IMR-90 (cell line): ENCODE data around the gene GNB5. TPM values are rescaled to one million over a fixed set of nuclear protein-coding genes. Genes with fewer than 3 reads are reported as not detected.

Experiments
- ATAC-seq: fragments of 200-7000 bp; cut with Tn5 transposase; 2 replicates; pipeline ENCODE4 v1.9.1; 2020; ENCODE audit warnings: low read depth, mild to moderate bottlenecking, moderate library complexity
- BruUV-seq: library from RNA; stranded (reverse); fragments of 400-500 nt; replicated peaks from 2 replicates; lab custom pipeline; 2021; lab: Mats Ljungman, UMichigan
- CTCF ChIA-PET: fragments of 300-600 bp; formaldehyde crosslinking; extraction: SDS; loops from one replicate; lab custom pipeline; 2021; ENCODE audit warnings: antibody characterized with exemption; lab: Yijun Ruan, JAX
- POLR2A ChIA-PET: fragments of 300-600 bp; sonication (Branson Sonifier 250); formaldehyde crosslinking; loops from one replicate; lab custom pipeline; 2022; ENCODE audit warnings: antibody characterized with exemption; ENCODE audit not compliant: unreplicated experiment; lab: Charles Lee
- DNase-seq: peaks from one replicate; pipeline ENCODE4 v3.0.0; 2013
- H2AFZ ChIP-seq: replicated peaks from 2 replicates; pipeline ENCODE3; 2013; ENCODE audit warnings: low read length, mild to moderate bottlenecking; ENCODE audit not compliant: poor library complexity
- H2AK5ac ChIP-seq: 2 replicates; pipeline ENCODE4 v1.6.1; 2013; ENCODE audit warnings: low read depth, low read length, inconsistent platforms
- H2AK9ac ChIP-seq: replicated peaks from 2 replicates; pipeline ENCODE3; 2013; ENCODE audit warnings: mild to moderate bottlenecking, low read depth, low read length, moderate library complexity; ENCODE audit not compliant: poor library complexity
- H2BK120ac ChIP-seq: 2 replicates; pipeline ENCODE4 v1.6.1; 2013; ENCODE audit warnings: low read depth, low read length, inconsistent platforms
- H2BK15ac ChIP-seq: 3 replicates; pipeline ENCODE4 v1.6.1; 2013; ENCODE audit warnings: low read depth, low read length, inconsistent platforms
- H2BK20ac ChIP-seq: 2 replicates; pipeline ENCODE4 v1.6.1; 2013; ENCODE audit warnings: low read depth, mild to moderate bottlenecking, inconsistent platforms, low read length, moderate library complexity
- H2BK5ac ChIP-seq: 2 replicates; pipeline ENCODE4 v1.6.1; 2013; ENCODE audit warnings: mild to moderate bottlenecking, low read depth, low read length, inconsistent platforms; ENCODE audit not compliant: poor library complexity, severe bottlenecking
- H3K14ac ChIP-seq: replicated peaks from 2 replicates; pipeline ENCODE4 v1.6.1; 2013; ENCODE audit warnings: low read depth, low read length, inconsistent platforms
- H3K18ac ChIP-seq: 2 replicates; pipeline ENCODE4 v1.6.1; 2013; ENCODE audit warnings: low read depth, low read length, control low read depth
- H3K23ac ChIP-seq: 2 replicates; pipeline ENCODE4 v1.6.1; 2013; ENCODE audit warnings: low read depth, low read length, inconsistent platforms
- H3K27ac ChIP-seq: 2 replicates; pipeline ENCODE4 v1.5.1; 2013; ENCODE audit warnings: mild to moderate bottlenecking, control low read depth, low read length; ENCODE audit not compliant: insufficient read depth
- H3K27me3 ChIP-seq: 2 replicates; pipeline ENCODE4 v1.6.1; 2013; ENCODE audit warnings: low read length; ENCODE audit not compliant: control insufficient read depth, insufficient read depth
- H3K36me3 ChIP-seq: 2 replicates; pipeline ENCODE4 v1.6.1; 2013; ENCODE audit warnings: low read length, mixed read lengths; ENCODE audit not compliant: control insufficient read depth, insufficient read depth
- H3K4ac ChIP-seq: 2 replicates; pipeline ENCODE4 v1.6.1; 2013; ENCODE audit warnings: low read depth, low read length, inconsistent platforms
- H3K4me1 ChIP-seq: 2 replicates; pipeline ENCODE4 v1.6.1; 2013; ENCODE audit warnings: low read length, mixed read lengths; ENCODE audit not compliant: control insufficient read depth, insufficient read depth
- H3K4me2 ChIP-seq: 2 replicates; pipeline ENCODE4 v1.6.1; 2013; ENCODE audit warnings: low read depth, mild to moderate bottlenecking, control low read depth, low read length, moderate library complexity
- H3K4me3 ChIP-seq: 2 replicates; pipeline ENCODE4 v1.5.1; 2013; ENCODE audit warnings: low read depth, mild to moderate bottlenecking, control low read depth, low read length, moderate library complexity; ENCODE audit not compliant: insufficient read depth
- H3K56ac ChIP-seq: 2 replicates; pipeline ENCODE4 v1.6.1; 2013; ENCODE audit warnings: low read length, inconsistent platforms; ENCODE audit not compliant: insufficient read depth; ENCODE audit errors: extremely low read depth
- H3K79me1 ChIP-seq, 2 experiments: 2 replicates each; pipeline ENCODE4 v1.6.1; 2013; ENCODE audit warnings: low read length in 2 of 2, inconsistent platforms in 1 of 2, low read depth in 1 of 2
- H3K9ac ChIP-seq: 2 replicates; pipeline ENCODE4 v1.6.1; 2013; ENCODE audit warnings: low read depth, low read length, control low read depth
- H3K9me1 ChIP-seq: 2 replicates; pipeline ENCODE4 v1.6.1; 2013; ENCODE audit warnings: low read length, inconsistent platforms; ENCODE audit not compliant: insufficient read depth
- H3K9me3 ChIP-seq: 2 replicates; pipeline ENCODE4 v1.6.1; 2013; ENCODE audit warnings: low read length; ENCODE audit not compliant: control insufficient read depth, insufficient read depth
- H4K20me1 ChIP-seq: 2 replicates; pipeline ENCODE4 v1.6.1; 2013; ENCODE audit warnings: low read length, inconsistent platforms; ENCODE audit not compliant: insufficient read depth
- H4K5ac ChIP-seq: 2 replicates; pipeline ENCODE4 v1.6.1; 2013; ENCODE audit warnings: mild to moderate bottlenecking, low read depth, low read length, control low read depth
- H4K8ac ChIP-seq, 2 experiments: 2 replicates each; pipeline ENCODE4 v1.6.1; 2013; ENCODE audit warnings: low read depth in 2 of 2, low read length in 2 of 2, control low read depth in 1 of 2, inconsistent platforms in 1 of 2
- H4K91ac ChIP-seq: 2 replicates; pipeline ENCODE4 v1.6.1; 2013; ENCODE audit warnings: low read depth, low read length, inconsistent platforms; ENCODE audit not compliant: insufficient read depth
- CEBPB ChIP-seq: IDR thresholded peaks from 2 replicates; pipeline ENCODE4 v1.6.1; 2012; ENCODE audit warnings: low read depth, low read length, improper control_type of control experiment
- POLR2A ChIP-seq: IDR thresholded peaks from 2 replicates; pipeline ENCODE4 v1.6.1; 2012; ENCODE audit warnings: mild to moderate bottlenecking, low read depth, low read length
- WGBS, 2 experiments: methylation state at CpG; one replicate each; pipeline versions ENCODE4 v1.1.5 to v1.1.7; 2013; ENCODE audit warnings: missing lambda C conversion rate in 2 of 2; ENCODE audit not compliant: insufficient read length in 1 of 2; ENCODE audit errors: extremely low coverage in 2 of 2; 5-methylcytosine and 5-hydroxymethylcytosine counted together
- dilution Hi-C: fragments of 300-500 bp; cut with HindIII; formaldehyde crosslinking; loops from one replicate; pipeline ENCODE4 v1.14.3; 2018; ENCODE audit warnings: low sequenced_read_pairs; ENCODE audit not compliant: unreplicated experiment
- in situ Hi-C: fragments of 300-500 bp; cut with MboI; formaldehyde crosslinking; loops from 3 replicates; pipeline ENCODE4 v1.14.3; 2019; ENCODE audit warnings: low sequenced_read_pairs, inconsistent platforms, mixed read lengths
- intact Hi-C: fragments of 100-400 bp; cut with micrococcal nuclease; formaldehyde crosslinking; loops from 2 replicates; pipeline ENCODE4 v1.10.0; 2022
- polyA plus RNA-seq, 3 experiments: library from polyadenylated mRNA; depleted of rRNA; stranded (reverse); fragments of >200 nt; gene quantifications; 2 replicates each; pipeline ENCODE4 v1.2.3, GENCODE V29; 2012; ENCODE audit warnings: low replicate concordance in 1 of 3
- total RNA-seq: library from RNA; depleted of rRNA; stranded (reverse); fragments of >200 nt; gene quantifications from 2 replicates; pipeline ENCODE4 v1.2.3, GENCODE V29; 2012

Gene GNB5
- total and polyA plus RNA-seq, 2 of the 4 experiments (the other 2 are of a cell fraction) = 27.7 to 33.2 TPM

- H4K20me1 ChIP-seq = no peaks in the 10 kb centered on the region
- no peaks in the 10 kb centered on the region for H3K9me3 ChIP-seq
- H3K18ac ChIP-seq = no peak overlapping the region
- no peak overlapping the region for H3K27ac ChIP-seq
- no peak overlapping the region for H2BK15ac ChIP-seq
- H2BK20ac ChIP-seq = no peak overlapping the region
- H3K23ac ChIP-seq = no peak overlapping the region
- H4K91ac ChIP-seq = no peak overlapping the region; the same call in 1 of the 2 replicates
- no peak overlapping the region for H2AK9ac ChIP-seq
- H3K4me2 ChIP-seq = no peak overlapping the region
- dilution Hi-C loops (no loop called here), intact Hi-C loops (no loop called here), in situ Hi-C loops (no loop called here)
- H3K36me3 ChIP-seq = no peaks in the 10 kb centered on the region
- DNase-seq (no peak), ATAC-seq (no peak; the same call in 1 of the 2 replicates)
- POLR2A ChIA-PET = interaction anchor here (0.9 kb wide), 1 partner anchor 56 kb away, joined by 3 read pairs; no protein-coding TSS in a partner anchor
- no peak overlapping the region for H3K4me3 ChIP-seq
- H2BK120ac ChIP-seq = no peak overlapping the region
- no peaks in the 10 kb centered on the region for H3K79me1 ChIP-seq
- CTCF ChIA-PET = interaction anchor here (1.0 kb wide), 1 partner anchor 26 kb away, joined by 3 read pairs; no protein-coding TSS in a partner anchor
- no peak overlapping the region for H2BK5ac ChIP-seq
- H3K56ac ChIP-seq = no peak overlapping the region
- no peak overlapping the region for H2AK5ac ChIP-seq
- no peak for TF ChIP-seq CEBPB
- no peak for TF ChIP-seq POLR2A
- WGBS, 2 experiments = 63% methylated on average over 8 of the region's 17 CpGs; no CpG with 5 or more reads in 1 of the 2 experiments
- peaks cover 2% of the 10 kb centered on the region; the same call in 1 of the 2 replicates for H3K27me3 ChIP-seq
- H3K14ac ChIP-seq = 0 out of 2 replicates have a peak overlapping the region, but pooled peaks have one; percentile 11
- H3K9me1 ChIP-seq = peaks cover 3% of the 10 kb centered on the region
- no peak overlapping the region for H4K5ac ChIP-seq
- H3K4ac ChIP-seq = no peak overlapping the region; the same call in 1 of the 2 replicates
- no TSS peak for BruUV-seq
- H2AFZ ChIP-seq = peak overlapping the region; percentile 37
- peaks cover 5% of the 10 kb centered on the region for H3K4me1 ChIP-seq
- no peak overlapping the region for H3K9ac ChIP-seq
- no peak overlapping the region for H4K8ac ChIP-seq
Observed at GRCh38 chr15:52234596-52235541, 43.7 kb upstream of the GNB5 start.
